GM23248 (cell line): Measurements from ENCODE around the gene INHBB. TPM values are rescaled to one million over a fixed set of nuclear protein-coding genes. Genes with fewer than 3 reads are reported as not detected.

Experiments
- DNase-seq: peaks from one replicate; pipeline ENCODE4 v3.0.0-alpha.2; 2015
- H2AFZ ChIP-seq: fragments of 200-600 bp; sonication (generic); 2 replicates; pipeline ENCODE4 v1.6.1; 2016; ENCODE audit warnings: antibody characterized with exemption
- H3F3A ChIP-seq: fragments of 200-600 bp; sonication (generic); 2 replicates; pipeline ENCODE4 v1.6.1; 2016; ENCODE audit warnings: mild to moderate bottlenecking, antibody characterized with exemption, mixed run types; ENCODE audit not compliant: insufficient read depth
- H3K27ac ChIP-seq: fragments of 200-600 bp; sonication (generic); 2 replicates; pipeline ENCODE4 v1.5.1; 2016; ENCODE audit warnings: mild to moderate bottlenecking
- H3K27me3 ChIP-seq: fragments of 200-600 bp; sonication (generic); replicated peaks from 2 replicates; pipeline ENCODE4 v1.6.1; 2016; ENCODE audit warnings: mild to moderate bottlenecking; ENCODE audit not compliant: insufficient read depth
- H3K36me3 ChIP-seq: fragments of 200-600 bp; sonication (generic); 2 replicates; pipeline ENCODE4 v1.6.1; 2016; ENCODE audit warnings: low read depth, mild to moderate bottlenecking
- H3K4me1 ChIP-seq: fragments of 200-600 bp; sonication (generic); 2 replicates; pipeline ENCODE4 v1.6.1; 2016; ENCODE audit warnings: mild to moderate bottlenecking; ENCODE audit not compliant: insufficient read depth
- H3K4me2 ChIP-seq: fragments of 200-600 bp; sonication (generic); one replicate; pipeline ENCODE4 v1.6.1; 2016; ENCODE audit warnings: mild to moderate bottlenecking; ENCODE audit not compliant: unreplicated experiment
- H3K4me3 ChIP-seq: fragments of 200-600 bp; sonication (generic); 2 replicates; pipeline ENCODE4 v1.5.1; 2016; ENCODE audit warnings: mild to moderate bottlenecking
- H3K79me2 ChIP-seq: fragments of 200-600 bp; sonication (generic); 2 replicates; pipeline ENCODE4 v1.6.1; 2016; ENCODE audit warnings: mild to moderate bottlenecking; ENCODE audit not compliant: insufficient read depth
- H3K9ac ChIP-seq: fragments of 200-600 bp; sonication (generic); 2 replicates; pipeline ENCODE4 v1.6.1; 2016; ENCODE audit warnings: mild to moderate bottlenecking
- H3K9me2 ChIP-seq: fragments of 200-600 bp; sonication (generic); 2 replicates; pipeline ENCODE4 v1.6.1; 2016; ENCODE audit warnings: mixed run types, mild to moderate bottlenecking, moderate library complexity; ENCODE audit not compliant: insufficient read depth
- H3K9me3 ChIP-seq: fragments of 200-600 bp; sonication (generic); one replicate; pipeline ENCODE4 v1.6.1; 2017; ENCODE audit warnings: low read depth
- H4K20me1 ChIP-seq: fragments of 200-600 bp; sonication (generic); 2 replicates; pipeline ENCODE4 v1.6.0; 2016; ENCODE audit not compliant: insufficient read depth
- EZH2 ChIP-seq: fragments of 200-600 bp; sonication (generic); IDR thresholded peaks from 2 replicates; pipeline ENCODE4 v1.6.1; 2018; ENCODE audit warnings: antibody characterized with exemption, mild to moderate bottlenecking; ENCODE audit not compliant: insufficient read depth, poor library complexity, severe bottlenecking
- EZH2phosphoT487 ChIP-seq: fragments of 200-600 bp; sonication (generic); IDR thresholded peaks from 2 replicates; pipeline ENCODE4 v1.6.1; 2018; ENCODE audit warnings: antibody characterized with exemption, moderate library complexity, mild to moderate bottlenecking, low read depth; ENCODE audit not compliant: insufficient read depth
- WGBS, 2 experiments: methylation state at CpG; one replicate each; pipeline ENCODE4 v1.1.6; 2015 to 2017; ENCODE audit warnings: low lambda C conversion rate in 2 of 2, low coverage in 1 of 2; ENCODE audit errors: missing lambda C conversion rate in 2 of 2; 5-methylcytosine and 5-hydroxymethylcytosine counted together
- in situ Hi-C: fragments of 300-500 bp; cut with MboI; formaldehyde crosslinking; loops from 2 replicates; pipeline ENCODE4 v1.15.0; 2020
- polyA plus RNA-seq: library from polyadenylated mRNA; unstranded; fragments of >200 nt; fragmentation: Nextera tagmentation; extraction: Ambion mirVana; gene quantifications from 2 replicates; pipeline ENCODE4 v1.2.1, GENCODE V29; 2016
- total RNA-seq: library from RNA; depleted of rRNA; stranded (reverse); fragments of >200 nt; shearing (Covaris generic); gene quantifications from 2 replicates; pipeline ENCODE4 v1.2.3, GENCODE V29; 2014

The INHBB gene
- total and polyA plus RNA-seq, 2 experiments from 2014 or later: 0.49 to 5.6 TPM

DNA sequence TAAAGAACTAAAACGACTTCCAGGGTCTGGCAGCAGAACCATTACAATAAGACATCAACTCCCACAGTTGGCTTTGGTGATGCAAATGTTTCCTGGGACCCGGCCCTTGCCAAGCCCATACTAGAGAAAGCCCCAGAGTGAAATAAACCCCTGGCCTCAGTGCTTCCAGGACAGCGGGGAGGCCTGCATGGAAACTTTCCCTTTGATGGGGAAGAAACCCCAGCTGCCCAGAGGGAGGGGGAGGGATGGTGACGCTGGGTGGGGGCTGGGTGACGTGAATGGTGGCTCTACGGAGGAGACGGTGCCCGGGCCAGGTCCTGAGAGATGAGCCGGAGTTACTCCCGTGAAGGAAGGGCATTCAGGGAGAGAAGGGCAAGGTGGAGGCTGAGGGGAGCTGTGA is 27.5 kb downstream of the INHBB start:
- H3K27me3 ChIP-seq: peaks cover 4% of the 10 kb centered on the region; the same call in 1 of the 2 replicates
- H2AFZ ChIP-seq: no peak overlapping the region
- H3F3A ChIP-seq: no peaks in the 10 kb centered on the region
- H4K20me1 ChIP-seq: no peaks in the 10 kb centered on the region
- in situ Hi-C loops: no loop called here
- no peaks in the 10 kb centered on the region for H3K9me3 ChIP-seq
- no peak overlapping the region for H3K9ac ChIP-seq
- no peak for TF ChIP-seq EZH2phosphoT487
- no peak for TF ChIP-seq EZH2
- 21 to 49% methylated on average over 3 to 10 of the region's 10 CpGs for WGBS, 2 experiments
- H3K9me2 ChIP-seq: no peaks in the 10 kb centered on the region
- no peak for DNase-seq
- no peak overlapping the region for H3K4me3 ChIP-seq
- H3K79me2 ChIP-seq: no peaks in the 10 kb centered on the region
- no peaks in the 10 kb centered on the region for H3K36me3 ChIP-seq
- H3K27ac ChIP-seq: no peak overlapping the region
- no peaks in the 10 kb centered on the region for H3K4me1 ChIP-seq
- no peak overlapping the region for H3K4me2 ChIP-seq

DNA sequence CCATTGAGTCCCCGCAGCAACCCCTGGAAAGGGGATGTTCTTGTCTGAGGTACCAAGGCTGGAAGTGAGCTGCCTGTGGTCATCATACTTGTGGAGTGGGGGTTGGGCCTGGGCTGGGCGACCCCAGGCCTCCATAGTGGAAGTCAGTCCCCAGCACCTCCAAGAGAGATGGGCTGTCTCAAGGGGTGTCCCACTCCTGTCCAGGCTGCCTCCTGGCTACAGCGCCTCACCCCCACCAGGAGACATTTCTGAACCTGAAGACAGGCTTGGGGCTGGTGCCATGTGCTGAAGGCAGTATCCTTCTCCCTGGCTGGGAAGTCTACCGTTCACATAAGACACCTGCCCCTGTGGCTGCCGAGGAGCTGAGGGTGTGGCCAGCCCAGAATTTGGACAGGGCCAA is 28.9 kb downstream of the INHBB start:
- TF ChIP-seq EZH2phosphoT487: no peak
- no peak for TF ChIP-seq EZH2

DNA sequence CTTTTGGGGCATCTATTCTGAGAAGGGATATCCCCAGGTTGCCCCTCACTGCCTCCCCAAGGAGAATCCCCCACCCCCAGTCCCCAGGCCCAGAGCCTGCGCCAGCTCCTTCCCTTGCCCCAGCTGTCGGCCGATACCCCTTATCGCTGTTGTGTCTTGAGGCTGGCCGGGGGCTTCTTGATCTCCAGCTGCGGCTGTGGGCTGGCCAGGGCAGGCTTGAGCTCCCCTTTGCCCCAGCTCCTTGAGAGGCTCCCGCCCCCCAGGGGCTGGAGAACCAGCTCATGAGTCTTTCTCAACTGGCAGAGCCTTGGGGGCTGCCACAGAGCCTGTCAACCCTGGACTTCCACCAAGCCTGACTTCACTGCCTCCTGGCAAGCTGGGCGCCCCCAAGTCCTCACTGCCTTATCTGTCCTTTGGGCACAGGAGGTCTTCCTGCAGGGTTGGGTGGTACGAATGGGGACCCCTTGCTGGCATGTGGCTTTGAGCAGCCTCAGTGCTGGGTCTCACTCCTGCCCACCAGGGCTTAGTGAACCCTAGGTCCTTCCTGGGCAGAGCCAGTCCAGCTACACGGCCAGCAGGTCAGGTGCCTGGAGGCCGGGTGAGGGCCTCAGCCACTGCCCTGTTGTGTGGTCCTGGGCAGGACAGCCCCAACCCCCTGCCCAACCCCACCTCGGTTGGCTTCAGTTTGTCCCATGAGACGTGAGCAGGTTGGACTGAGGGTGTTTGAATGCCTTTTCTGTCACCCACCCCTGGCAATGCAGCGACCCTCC is 29.5 kb downstream of the INHBB start:
- H3K36me3 ChIP-seq: no peaks in the 10 kb centered on the region
- H2AFZ ChIP-seq: no peak overlapping the region
- 58 to 70% methylated on average over 13 to 14 of the region's 14 CpGs for WGBS, 2 experiments
- H3K27ac ChIP-seq: no peak overlapping the region
- H3K9me3 ChIP-seq: no peaks in the 10 kb centered on the region
- in situ Hi-C loops: no loop called here
- H3K79me2 ChIP-seq: no peaks in the 10 kb centered on the region
- no peak overlapping the region for H3K9ac ChIP-seq
- DNase-seq: no peak
- H3K4me3 ChIP-seq: no peak overlapping the region
- H3K4me1 ChIP-seq: no peaks in the 10 kb centered on the region
- H3K9me2 ChIP-seq: no peaks in the 10 kb centered on the region
- peaks cover 4% of the 10 kb centered on the region; the same call in 1 of the 2 replicates for H3K27me3 ChIP-seq
- no peaks in the 10 kb centered on the region for H3F3A ChIP-seq
- TF ChIP-seq EZH2: no peak
- TF ChIP-seq EZH2phosphoT487: no peak
- no peak overlapping the region for H3K4me2 ChIP-seq
- no peaks in the 10 kb centered on the region for H4K20me1 ChIP-seq

More for the DNA sequence above, 28.9 kb downstream of the INHBB start:
- H3K4me2 ChIP-seq: no peak overlapping the region
- H3K9me2 ChIP-seq: no peaks in the 10 kb centered on the region
- no peaks in the 10 kb centered on the region for H3K36me3 ChIP-seq
- no peaks in the 10 kb centered on the region for H4K20me1 ChIP-seq
- DNase-seq: no peak
- 71 to 72% methylated on average over 4 to 5 of the region's 5 CpGs for WGBS, 2 experiments
- no peak overlapping the region for H3K9ac ChIP-seq
- H3K27ac ChIP-seq: no peak overlapping the region
- no peak overlapping the region for H2AFZ ChIP-seq
- no peaks in the 10 kb centered on the region for H3F3A ChIP-seq
- no peaks in the 10 kb centered on the region for H3K9me3 ChIP-seq
- no peaks in the 10 kb centered on the region for H3K79me2 ChIP-seq
- in situ Hi-C loops: no loop called here
- no peak overlapping the region for H3K4me3 ChIP-seq
- no peaks in the 10 kb centered on the region for H3K4me1 ChIP-seq
- peaks cover 4% of the 10 kb centered on the region; the same call in 1 of the 2 replicates for H3K27me3 ChIP-seq

- WGBS, 2 experiments: 69 to 70% methylated on average over 11 of the region's 12 CpGs
- H3K9ac ChIP-seq: no peak overlapping the region
- no peak overlapping the region for H3K4me3 ChIP-seq
- no peak overlapping the region for H3K4me2 ChIP-seq
- H3K27me3 ChIP-seq: peaks cover 4% of the 10 kb centered on the region; the same call in 1 of the 2 replicates
- H3K36me3 ChIP-seq: no peaks in the 10 kb centered on the region
- no peak for DNase-seq
- H2AFZ ChIP-seq: no peak overlapping the region
- H3K9me3 ChIP-seq: no peaks in the 10 kb centered on the region
- H3K4me1 ChIP-seq: no peaks in the 10 kb centered on the region
- no peak for TF ChIP-seq EZH2
- TF ChIP-seq EZH2phosphoT487: no peak
- H3K27ac ChIP-seq: no peak overlapping the region
- no peaks in the 10 kb centered on the region for H4K20me1 ChIP-seq
- H3K9me2 ChIP-seq: no peaks in the 10 kb centered on the region
- in situ Hi-C loops: no loop called here
- H3K79me2 ChIP-seq: no peaks in the 10 kb centered on the region
- no peaks in the 10 kb centered on the region for H3F3A ChIP-seq
Observed at GRCh38 chr2:120376101-120376500, 30.2 kb downstream of the INHBB start.
